PFSK-1 (cell line): Measurements from ENCODE around the gene PEX11G.

Experiments
- FOXP2 ChIP-seq: optimal IDR thresholded peaks from 2 replicates; pipeline ENCODE3; 2011; ENCODE audit warnings: borderline replicate concordance, control low read depth, inconsistent platforms; ENCODE audit not compliant: insufficient read depth; ENCODE audit errors: extremely low read length, extremely low read depth
- POLR2AphosphoS5 ChIP-seq: IDR thresholded peaks from 2 replicates; pipeline ENCODE4 v1.6.1; 2012; ENCODE audit warnings: low read depth, mild to moderate bottlenecking, control low read depth, low read length, moderate library complexity
- SIN3A ChIP-seq: IDR thresholded peaks from 2 replicates; pipeline ENCODE4 v1.6.1; 2012; ENCODE audit warnings: mild to moderate bottlenecking, low read length, moderate library complexity, borderline replicate concordance; ENCODE audit not compliant: insufficient read depth
- TAF1 ChIP-seq: IDR thresholded peaks from 2 replicates; pipeline ENCODE4 v1.6.1; 2012; ENCODE audit warnings: low read length, control low read depth, borderline replicate concordance; ENCODE audit not compliant: insufficient read depth
- TF ChIP-seq, protein P1 (sequence below), 2 experiments: IDR thresholded peaks; 2 replicates each; pipeline versions ENCODE4 v1.6.1 to v1.8.0; 2011 to 2012; ENCODE audit warnings: low read depth in 2 of 2, low read length in 2 of 2, control low read depth in 1 of 2, inconsistent platforms in 1 of 2, mild to moderate bottlenecking in 1 of 2, moderate library complexity in 1 of 2; ENCODE audit not compliant: insufficient read depth in 1 of 2

The PEX11G gene

DNA sequence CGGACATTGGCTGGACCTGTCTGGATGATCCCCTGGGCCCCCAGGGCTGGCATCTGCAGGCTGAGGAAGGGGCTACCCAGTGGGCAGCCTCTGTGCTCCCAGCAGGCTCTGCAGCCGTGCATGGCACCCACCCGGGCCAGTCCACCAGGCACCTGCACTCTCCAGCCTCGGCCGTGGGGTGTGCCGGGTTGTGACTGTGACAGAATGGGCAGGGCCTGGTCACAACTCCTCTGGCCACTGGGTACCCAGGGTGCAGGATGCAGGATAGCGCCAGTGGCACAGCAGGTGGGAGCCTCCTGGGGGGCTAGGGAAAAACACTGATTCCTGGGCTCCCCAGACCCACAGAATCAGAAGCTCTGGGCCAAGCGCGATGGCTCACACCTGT, 10.0 kb downstream of the PEX11G start:
- TF ChIP-seq POLR2AphosphoS5 (no peak), TAF1 (no peak), FOXP2 (no peak)

DNA sequence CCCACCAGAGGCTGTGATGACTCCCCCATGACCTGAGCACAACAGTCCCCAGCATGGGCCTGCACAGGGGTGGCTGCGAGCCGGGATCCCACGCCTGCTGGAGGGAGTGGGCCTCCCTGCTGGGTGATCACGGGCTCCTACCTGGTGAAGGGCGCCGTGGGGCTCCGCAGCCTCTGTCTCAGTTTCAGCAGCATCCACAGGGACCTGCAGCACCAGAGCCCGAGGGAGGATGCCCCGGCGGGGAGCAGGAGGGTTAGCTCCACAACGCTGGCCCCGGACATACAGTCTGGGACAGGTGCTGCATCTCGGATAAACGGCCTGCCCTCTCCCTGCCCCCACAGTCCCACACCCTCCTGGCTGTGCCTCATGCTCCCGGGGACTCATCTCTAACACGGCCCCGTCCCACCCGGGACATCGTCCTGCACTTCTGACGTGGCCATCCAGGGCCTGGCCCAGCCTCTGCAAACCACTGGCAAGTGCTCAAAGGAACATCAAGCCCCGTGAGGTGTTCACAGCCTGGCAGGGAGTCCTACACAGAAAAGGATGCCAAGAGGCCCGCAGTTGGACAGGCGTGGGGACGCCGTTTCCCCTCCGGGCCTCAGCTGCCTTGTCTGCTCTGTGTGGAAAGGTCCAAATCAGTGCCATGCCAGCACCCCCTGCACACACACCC, 10.5 kb downstream of the PEX11G start:
- TF ChIP-seq, protein P1, sequence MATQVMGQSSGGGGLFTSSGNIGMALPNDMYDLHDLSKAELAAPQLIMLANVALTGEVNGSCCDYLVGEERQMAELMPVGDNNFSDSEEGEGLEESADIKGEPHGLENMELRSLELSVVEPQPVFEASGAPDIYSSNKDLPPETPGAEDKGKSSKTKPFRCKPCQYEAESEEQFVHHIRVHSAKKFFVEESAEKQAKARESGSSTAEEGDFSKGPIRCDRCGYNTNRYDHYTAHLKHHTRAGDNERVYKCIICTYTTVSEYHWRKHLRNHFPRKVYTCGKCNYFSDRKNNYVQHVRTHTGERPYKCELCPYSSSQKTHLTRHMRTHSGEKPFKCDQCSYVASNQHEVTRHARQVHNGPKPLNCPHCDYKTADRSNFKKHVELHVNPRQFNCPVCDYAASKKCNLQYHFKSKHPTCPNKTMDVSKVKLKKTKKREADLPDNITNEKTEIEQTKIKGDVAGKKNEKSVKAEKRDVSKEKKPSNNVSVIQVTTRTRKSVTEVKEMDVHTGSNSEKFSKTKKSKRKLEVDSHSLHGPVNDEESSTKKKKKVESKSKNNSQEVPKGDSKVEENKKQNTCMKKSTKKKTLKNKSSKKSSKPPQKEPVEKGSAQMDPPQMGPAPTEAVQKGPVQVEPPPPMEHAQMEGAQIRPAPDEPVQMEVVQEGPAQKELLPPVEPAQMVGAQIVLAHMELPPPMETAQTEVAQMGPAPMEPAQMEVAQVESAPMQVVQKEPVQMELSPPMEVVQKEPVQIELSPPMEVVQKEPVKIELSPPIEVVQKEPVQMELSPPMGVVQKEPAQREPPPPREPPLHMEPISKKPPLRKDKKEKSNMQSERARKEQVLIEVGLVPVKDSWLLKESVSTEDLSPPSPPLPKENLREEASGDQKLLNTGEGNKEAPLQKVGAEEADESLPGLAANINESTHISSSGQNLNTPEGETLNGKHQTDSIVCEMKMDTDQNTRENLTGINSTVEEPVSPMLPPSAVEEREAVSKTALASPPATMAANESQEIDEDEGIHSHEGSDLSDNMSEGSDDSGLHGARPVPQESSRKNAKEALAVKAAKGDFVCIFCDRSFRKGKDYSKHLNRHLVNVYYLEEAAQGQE (IDR thresholded peaks at IDR 0.05; ENCODE audit: insufficient read depth in 1 of 2, low read depth in 2 of 2, low read length in 2 of 2) = no peak
- TF ChIP-seq POLR2AphosphoS5 (no peak), FOXP2 (no peak), SIN3A (no peak), TAF1 (no peak)

DNA sequence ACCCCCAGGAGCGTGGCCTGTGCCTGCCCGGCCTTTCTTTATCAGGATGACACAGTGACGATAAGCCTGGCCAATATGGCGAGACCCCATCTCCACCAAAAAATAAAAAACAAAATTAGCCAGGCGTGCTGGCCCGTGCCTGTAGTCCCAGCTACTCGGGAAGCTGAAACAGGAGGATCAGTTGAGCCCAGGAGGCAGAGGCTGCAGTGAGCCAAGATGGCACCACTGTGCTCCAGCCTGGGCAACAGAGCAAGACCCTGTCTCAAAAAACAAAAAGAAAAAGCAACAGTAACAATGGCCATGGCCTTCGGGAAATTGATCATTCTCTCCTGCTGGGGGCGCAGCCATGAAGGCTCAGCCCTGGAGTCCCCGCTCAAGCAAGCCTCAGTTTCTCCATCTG, 11.1 kb downstream of the PEX11G start:
- TF ChIP-seq SIN3A = no peak
- no peak for TF ChIP-seq TAF1

DNA sequence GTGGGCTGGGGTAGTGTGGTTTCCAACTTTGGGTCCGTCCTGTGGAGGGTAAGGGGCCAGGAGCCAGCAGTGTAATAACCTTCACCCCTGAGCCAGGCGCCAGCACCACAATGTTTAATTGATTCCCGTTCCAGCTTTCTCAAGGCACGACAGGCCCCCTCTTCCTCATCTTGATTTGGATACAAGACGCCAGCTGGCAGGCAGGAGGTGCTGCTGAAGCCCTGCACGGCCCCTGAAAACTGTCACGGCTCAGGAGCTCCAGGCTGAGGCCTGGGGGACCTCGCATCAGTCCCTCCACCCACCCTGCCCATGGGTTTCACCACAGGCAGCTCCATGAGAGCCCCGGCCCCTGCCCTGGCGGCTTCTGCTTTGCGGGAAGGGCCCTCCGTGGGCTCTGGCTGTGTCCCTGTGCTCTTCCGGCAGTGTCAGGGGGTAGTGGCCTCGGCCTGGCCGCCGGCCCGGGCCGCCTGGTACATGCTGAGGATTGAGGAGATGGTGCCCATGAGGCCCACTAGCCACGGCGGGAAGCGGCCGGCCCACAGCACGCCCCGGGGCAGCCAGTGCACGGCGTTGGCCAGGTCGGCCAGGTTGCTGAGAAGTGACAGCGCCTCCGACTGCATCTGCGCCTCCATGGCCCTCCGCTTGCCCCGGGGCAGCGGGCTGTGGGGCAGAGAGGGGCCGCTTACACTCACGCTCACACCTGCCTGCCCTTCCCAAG, 11.9 kb downstream of the PEX11G start:
- TF ChIP-seq FOXP2 (no peak), POLR2AphosphoS5 (no peak), SIN3A (no peak), TAF1 (no peak)
- TF ChIP-seq, protein P1 (IDR thresholded peaks at IDR 0.05; ENCODE audit: insufficient read depth in 1 of 2, low read depth in 2 of 2, low read length in 2 of 2) = no peak

DNA sequence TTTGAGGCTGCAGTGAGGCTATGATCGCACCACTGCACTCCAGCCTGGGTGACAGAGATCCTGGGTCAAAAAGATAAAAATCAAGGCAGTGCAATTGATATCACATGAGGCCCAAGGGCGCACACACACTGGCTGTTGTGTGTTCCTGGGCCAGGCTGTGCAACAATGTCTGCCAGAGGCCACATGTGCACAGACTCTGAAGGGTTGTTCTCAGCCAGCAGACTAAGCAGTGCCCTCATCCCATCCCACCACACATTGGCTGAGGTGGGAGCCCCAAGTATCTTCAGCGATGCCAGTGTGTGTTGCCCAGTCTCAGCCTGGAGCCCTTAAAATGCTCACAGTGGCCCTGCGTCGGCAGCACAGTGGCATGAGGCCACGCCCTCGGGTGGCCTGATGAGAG, 12.6 kb downstream of the PEX11G start:
- TF ChIP-seq POLR2AphosphoS5 (no peak), TAF1 (no peak)
- TF ChIP-seq, protein P1 (IDR thresholded peaks at IDR 0.05; ENCODE audit: insufficient read depth in 1 of 2, low read depth in 2 of 2, low read length in 2 of 2) = no peak

DNA sequence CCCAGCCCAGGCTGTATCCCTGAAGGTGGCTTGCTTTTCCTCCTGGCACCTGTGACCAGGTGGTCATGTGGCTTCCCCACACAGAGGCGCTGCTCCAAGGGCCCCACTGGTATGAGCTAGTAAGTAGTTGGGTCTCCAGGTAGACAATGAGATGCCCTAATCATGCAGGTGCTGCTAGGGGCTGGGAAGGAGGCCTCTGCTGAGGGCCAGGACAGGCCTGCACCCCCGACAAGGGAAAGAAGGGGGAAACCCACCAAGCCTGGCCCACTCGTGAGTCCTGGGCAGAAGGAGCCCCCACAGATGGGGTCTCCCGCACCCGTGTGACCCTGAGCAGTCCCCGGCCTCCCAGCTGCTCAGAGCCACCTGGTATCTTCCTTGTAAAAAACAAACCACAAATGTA, 13.2 kb downstream of the PEX11G start:
- TF ChIP-seq, protein P1 (IDR thresholded peaks at IDR 0.05; ENCODE audit: insufficient read depth in 1 of 2, low read depth in 2 of 2, low read length in 2 of 2) = no peak
- TF ChIP-seq SIN3A (no peak), FOXP2 (no peak)
